Tongue (tissue), 3 donors: ENCODE results near the gene LRRC26. TPM values are rescaled to one million over a fixed set of nuclear protein-coding genes. Genes with fewer than 3 reads are reported as not detected.
"Not testable (repeated sequence)": the region's sequence is repeated elsewhere in the genome, so short reads cannot be mapped to it uniquely, and the experiment has no call there.

ENCODE experiments used
- DNase-seq: peaks from one replicate; pipeline ENCODE4 v3.0.0-alpha.2; 2015
- small RNA-seq: library from RNA; depleted of rRNA; stranded (forward); fragments of <200 nt; gene quantifications from one replicate; pipeline ENCODE3, GENCODE V24; 2014; ENCODE audit warnings: low replicate concordance
- total RNA-seq: library from RNA; depleted of rRNA; stranded (reverse); fragments of >200 nt; gene quantifications from one replicate; pipeline ENCODE4 v1.2.3, GENCODE V29; 2014

The LRRC26 gene
- total RNA-seq, 1 donor from 2014 or later = 18.9 TPM

DNA sequence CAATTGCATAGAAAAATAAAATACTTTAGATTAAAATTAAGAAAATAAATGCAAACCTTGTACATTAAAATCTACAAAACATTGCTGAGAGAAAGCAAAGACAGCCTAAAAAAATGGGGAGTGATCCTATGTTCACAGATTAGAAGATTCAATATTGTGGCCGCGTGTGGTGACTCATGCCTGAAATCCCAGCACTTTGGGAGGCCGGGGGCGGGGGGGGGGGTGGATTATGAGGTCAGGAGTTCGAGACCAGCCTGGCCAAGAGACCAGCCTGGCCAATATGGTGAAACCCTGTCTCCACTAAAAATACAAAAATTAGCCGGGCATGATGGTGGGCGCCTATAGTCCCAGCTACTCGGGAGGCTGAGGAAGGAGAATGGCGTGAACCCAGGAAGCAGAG lies 34.7 kb downstream of the LRRC26 start:
- not testable (repeated sequence) for DNase-seq

DNA sequence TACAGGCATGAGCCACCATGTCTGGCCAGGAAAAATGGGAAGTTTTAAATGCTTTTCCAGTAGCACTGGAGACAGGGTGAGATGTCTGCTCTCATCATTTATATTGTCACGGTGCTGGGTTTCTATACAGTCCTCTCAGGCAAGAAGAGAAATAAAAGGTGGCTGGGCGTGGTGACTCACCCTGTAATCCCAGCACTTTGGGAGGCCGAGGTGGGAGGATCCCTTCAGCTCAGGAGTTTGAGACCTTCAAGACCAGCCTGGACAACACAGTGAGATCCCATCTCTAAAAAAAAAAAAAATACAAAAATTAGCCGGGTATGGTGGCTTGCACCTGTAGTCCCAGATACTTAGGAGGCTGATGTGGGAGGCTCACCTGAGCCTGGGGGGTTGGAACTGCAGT lies 35.7 kb downstream of the LRRC26 start:
- DNase-seq = no peak

DNA sequence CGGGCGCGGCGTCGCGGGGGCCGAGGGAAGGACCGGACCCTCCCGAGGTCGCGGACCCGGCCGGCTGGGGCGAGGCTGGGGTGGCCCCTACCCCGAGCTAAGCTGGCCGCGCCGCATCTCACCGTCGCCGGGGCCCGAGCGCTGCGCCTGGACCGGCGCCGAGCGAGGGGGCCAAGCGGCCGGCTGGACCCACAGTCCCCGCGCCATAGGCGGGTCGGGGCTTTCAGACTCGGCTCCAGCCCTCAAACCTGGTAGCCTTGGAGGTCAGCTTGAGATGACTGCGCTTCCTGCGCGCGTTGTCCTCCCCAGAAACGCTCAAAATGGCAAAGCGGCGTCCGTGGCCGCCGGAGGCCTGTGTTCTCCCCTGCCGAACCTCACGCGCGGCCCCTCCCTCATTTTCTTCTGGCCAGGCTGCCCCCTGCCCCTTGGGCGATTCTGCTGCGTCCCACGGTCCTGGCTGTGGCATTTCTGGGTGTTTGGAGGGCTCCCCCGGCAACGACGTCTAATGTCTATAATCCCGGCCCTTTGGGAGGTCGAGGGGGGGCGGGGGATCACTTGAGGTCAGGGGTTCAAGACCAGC lies 39.6 kb downstream of the LRRC26 start:
- DNase-seq = no peak

DNA sequence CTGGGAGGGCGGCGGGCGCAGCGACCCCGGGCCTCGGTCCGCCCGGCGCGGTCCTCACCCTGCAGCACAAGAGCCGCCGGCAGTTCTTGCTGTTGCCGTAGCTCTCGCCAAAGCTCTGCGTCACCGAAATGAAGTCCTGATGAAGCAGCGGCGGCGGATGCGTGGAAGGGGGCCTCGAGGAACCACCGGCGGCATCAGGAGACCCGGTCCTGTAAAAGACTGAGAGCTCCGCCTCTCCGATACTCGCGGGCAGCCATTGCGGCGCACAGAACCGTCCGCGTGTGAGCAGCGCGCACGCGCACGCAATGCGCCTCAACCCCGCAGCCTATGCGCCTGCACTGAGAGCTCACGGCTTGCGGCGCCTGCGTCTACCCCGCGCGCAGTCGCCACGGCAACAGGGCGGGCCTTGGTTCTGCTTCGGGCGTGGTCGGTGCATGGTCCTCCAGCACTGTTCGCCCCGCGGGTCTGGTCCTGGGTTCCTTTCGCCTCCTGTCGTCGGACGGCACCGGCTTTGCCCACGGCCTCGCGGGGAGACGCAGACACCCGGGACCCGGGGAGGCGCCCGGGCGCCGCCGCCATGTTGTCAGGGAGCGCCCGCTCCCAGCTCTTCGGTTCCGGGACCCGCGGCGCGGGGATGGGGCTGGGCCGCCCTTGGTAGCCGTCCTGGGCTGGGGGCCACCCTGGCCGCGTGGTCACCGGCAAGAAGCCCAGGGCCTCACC lies 40.2 kb downstream of the LRRC26 start:
- peak; percentile 95 for DNase-seq

DNA sequence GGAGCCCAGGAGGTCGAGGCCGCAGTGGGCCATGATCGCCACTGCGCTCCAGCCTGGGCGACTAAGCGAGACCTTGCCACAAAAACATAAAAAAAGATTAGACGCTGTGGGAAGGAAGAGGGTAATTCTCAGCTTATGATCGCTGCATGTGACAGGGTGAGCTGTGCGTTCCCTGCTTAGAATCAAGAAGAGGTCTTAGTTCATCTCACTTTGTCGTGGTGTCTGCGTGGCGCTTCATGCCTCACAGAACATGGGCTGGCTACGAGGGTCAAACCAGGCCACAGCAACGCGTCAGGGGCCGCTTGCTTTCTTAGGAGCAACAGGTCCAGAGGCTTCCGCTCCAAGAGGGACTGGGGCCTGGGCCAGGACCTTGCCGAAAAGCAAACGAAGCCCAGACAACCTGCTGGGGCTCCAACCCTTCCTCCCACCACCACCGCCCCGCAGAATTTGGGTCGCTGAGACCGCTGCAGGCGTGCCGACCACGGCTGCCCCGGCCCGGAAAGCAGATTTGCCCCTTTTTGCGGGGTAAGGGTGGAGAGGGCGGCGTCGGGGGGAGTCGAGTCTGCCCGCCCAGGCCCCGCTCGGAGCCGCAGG lies 40.9 kb downstream of the LRRC26 start:
- no peak for DNase-seq

DNA sequence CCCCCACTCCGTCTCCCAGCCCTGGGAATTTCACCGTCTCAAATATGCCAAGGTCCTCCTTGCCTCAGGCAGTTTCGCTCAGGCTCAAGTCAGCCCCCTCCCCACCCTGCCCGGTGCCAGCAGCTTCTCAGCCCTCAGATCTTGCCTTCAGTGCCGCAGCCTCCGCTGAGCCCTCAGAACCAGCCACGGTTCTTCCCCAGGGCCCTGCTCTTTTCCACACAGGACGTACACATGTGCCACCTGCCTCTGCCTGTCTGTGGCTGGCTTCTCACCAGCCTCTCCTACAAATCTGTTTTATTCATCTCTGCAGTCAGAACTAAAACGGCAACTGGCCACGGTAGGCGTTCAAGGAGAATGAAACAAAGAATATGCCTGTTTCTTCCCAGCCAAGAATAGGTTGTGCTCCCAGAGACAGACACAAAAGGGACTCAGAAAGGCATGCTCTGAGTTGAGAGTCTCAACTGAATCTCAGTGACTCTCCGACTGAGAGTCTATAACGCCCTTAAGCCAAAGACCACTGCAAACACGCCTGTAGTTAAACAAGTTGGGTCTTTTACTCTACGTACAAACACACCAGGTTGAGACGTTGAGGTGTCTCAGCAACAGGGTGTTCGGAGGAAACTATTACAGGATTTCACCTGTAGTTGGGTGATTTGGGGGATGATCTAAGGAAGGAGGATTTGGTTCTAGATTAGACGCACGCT lies 41.5 kb downstream of the LRRC26 start:
- DNase-seq = peak; percentile 73

DNA sequence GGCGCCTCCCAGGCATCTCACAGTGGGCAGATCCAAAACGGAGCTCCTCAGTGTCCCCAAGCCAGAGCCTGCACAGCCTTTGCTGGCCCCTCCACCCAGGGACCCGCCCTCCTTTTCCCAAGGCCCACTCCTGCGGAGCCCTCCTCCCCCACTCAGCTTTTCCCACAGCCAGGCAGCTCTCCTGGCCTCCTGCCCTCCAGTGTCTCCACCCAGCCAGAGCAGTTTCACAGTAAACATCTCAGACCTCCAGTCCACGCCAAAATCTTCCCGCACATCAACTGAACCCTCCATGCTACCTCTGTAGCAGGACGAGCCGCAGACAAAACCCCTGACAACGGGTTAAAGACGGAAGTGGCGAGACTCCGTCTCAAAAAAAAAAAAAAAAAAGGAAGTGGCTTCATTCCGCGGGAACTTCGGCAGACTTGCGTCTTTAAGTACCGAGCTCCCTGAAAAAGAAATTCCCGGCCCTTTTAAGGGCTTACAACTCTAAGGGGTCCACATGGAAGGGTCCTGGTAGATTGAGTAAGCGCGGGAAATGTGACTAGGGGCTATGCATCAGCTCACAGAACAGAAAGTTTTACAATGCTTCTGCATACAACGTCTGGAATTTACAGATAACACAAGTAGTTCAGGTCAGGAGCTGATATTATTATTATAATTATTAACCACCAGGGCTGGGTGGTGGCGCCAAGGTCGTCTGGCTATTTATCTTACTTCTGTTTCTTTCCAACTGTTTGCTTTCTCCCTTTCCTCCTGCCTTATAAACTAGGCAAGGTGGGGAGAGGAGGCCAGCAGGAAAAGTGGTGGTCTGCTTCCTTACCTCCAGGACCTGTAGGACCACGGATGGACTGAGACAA lies 42.3 kb downstream of the LRRC26 start:
- no peak for DNase-seq

DNA sequence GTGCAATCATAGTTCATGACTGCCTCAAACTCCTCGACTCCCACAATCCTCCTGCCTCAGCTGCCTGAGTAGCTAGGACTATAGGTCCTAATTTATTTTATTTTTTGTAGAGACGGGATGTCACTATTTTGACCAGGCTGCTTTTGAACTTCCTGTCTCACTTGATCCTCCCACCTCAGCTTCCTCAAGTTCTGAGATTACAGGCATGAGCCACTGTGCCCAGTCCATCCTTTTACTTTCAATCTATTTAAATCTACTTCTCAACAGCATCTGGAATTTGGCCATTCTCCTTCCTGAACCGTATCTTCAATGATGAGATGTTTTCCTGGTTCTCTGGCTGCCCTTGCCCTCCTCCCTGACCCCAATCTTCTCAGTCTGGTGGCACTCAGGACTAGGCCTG lies 43.1 kb downstream of the LRRC26 start:
- DNase-seq = no peak

DNA sequence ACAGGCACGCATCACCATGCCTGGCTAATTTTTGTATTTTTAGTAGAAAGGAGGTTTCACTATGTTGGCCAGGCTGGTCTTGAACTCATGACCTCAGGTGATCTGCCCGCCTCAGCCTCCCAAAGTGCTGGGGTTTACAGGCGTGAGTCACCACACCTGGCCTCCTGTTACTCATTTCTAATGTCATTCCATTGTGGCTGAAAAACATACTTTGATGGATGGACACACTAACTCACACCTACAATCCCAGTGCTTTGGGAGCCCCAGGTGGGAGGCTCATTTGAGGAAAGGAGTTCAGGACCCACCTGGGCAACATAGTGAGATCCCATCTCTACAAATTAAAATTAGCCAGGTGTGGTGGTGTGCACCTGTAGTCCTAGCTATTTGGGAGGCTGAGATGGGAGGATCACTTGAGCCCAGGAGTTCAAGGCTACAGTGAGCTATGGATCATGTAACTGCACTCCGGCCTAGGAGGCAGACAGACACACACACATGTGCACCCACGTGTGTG lies 45.8 kb downstream of the LRRC26 start:
- DNase-seq = not testable (repeated sequence)

DNA sequence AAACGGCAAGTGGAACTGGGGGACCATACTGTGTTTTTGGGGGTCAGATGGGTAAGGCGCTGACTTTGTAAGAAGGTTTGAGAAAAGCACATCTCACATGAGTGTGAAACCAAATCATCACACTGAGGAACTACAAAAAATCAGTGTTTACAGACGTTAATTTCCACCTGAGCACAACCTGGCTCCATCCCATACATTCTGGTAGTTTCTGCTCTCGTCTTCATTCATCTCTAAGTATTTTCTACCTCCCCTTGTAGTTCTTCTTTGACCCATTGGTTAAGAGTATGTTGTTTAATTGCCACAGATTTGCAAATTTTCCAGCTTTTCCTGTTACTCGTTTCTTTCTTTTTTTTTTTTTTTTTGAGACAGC lies 46.4 kb downstream of the LRRC26 start:
- no peak for DNase-seq

DNA sequence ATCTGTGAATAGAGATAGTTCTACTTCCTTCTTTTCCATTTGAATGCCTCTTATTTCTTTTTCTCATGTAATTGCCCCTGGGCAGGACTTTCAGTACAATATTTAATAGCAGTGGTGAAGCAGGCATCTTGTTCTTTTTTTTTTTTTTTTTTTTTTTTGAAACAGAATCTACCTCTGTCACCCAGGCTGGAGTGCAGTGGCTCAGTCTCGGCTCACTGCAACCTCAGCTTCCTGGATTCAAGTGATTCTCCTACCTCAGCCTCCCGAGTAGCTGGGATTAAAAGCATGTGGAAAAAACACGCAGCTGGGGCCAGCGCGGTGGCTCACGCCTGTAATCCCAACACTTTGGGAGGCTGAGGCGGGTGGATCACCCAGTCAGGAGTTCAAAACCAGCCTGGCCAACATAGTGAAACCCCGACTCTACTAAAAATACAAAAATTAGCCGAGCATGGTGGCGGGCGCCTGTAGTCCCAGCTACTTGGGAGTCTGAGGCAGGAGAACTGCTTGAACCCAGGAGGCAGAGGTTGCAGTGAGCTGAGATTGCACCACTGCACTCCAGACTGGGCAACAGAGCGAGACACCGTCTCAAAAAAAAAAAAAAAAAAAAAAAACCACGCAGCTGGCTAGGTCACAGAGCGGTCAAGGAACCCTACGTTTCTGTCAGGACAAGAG lies 46.9 kb downstream of the LRRC26 start:
- not testable (repeated sequence) for DNase-seq

DNA sequence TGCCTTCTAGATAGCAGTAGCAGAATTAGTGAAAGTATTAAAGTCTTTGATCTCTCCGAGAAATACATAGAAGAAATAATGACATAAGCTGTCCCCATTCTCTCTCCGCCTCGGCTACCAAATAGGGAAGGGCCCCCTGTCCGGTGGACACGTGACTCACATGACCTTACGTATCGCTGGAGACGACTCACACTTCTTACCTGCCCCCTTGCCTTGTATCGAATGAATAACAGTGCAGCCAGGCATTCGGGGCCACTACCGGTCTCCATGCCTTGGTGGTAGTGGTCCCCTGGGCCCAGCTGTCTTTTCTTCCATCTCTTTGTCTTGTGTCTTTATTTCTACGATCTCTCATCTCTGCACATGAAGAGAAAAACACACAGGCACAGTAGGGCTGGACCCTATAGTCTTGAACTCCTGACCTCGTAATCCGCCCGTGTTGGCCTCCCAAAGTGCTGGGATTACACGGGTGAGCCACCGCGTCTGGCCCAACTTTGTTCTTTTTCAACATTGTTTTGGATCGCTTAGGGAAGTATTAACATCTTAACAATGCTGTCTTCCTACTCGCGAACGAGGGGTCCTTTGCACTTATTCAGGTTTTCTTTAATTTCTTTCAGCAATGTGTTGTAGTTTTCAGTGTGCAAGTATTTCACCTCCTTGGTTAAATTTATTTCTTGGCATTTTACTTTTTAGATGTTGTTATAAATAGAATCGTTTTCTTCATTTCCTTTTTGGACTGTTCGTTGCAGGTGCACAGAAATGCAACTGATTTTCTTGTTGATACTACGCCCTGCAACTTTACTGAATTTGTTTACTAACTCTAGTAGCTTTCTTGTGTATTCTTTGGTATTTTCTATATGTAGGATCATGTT lies 47.7 kb downstream of the LRRC26 start:
- not testable (repeated sequence) for DNase-seq

Small RNA genes lying within 50 kb of the gene (small RNA-seq; reads per million reads assigned to genes)
- gene MIR3621 = not detected

Other genes starting within 250 kb of the LRRC26 start
- gene FBXW5, start 225.3 kb downstream of the LRRC26 start, total RNA-seq = 95.9 TPM
- 1.4 TPM for gene C8G, start 224.8 kb downstream of the LRRC26 start, total RNA-seq
- gene LCN12, start 217.8 kb downstream of the LRRC26 start, total RNA-seq = 0.82 TPM
- gene PTGDS, start 192.5 kb downstream of the LRRC26 start, total RNA-seq = 10.2 TPM
- gene LCNL1, start 187.1 kb downstream of the LRRC26 start, total RNA-seq = 0.31 TPM
- gene PAXX, start 177.6 kb downstream of the LRRC26 start, total RNA-seq = 21.7 TPM
- gene CLIC3, start 173.5 kb downstream of the LRRC26 start, total RNA-seq = 4.9 TPM
- gene ABCA2, start 141.8 kb downstream of the LRRC26 start, total RNA-seq = 16.6 TPM
- 0.10 TPM for gene FUT7, start 138.0 kb downstream of the LRRC26 start, total RNA-seq
- gene NPDC1, start 123.9 kb downstream of the LRRC26 start, total RNA-seq = 27.0 TPM
- gene ENTPD2, start 116.0 kb downstream of the LRRC26 start, total RNA-seq = 7.3 TPM
- 5.6 TPM for gene SAPCD2, start 99.5 kb downstream of the LRRC26 start, total RNA-seq
- 3.2 TPM for gene UAP1L1, start 92.5 kb downstream of the LRRC26 start, total RNA-seq
- 59.5 TPM for gene MAN1B1, start 83.1 kb downstream of the LRRC26 start, total RNA-seq
- 22.8 TPM for gene DPP7, start 55.3 kb downstream of the LRRC26 start, total RNA-seq
- gene GRIN1, start 30.9 kb downstream of the LRRC26 start, total RNA-seq = 1.1 TPM
- not detected for gene TMEM210, start 2.0 kb upstream of the LRRC26 start, total RNA-seq
- 29.8 TPM for gene ANAPC2, start 18.5 kb upstream of the LRRC26 start, total RNA-seq
- gene SSNA1, start 18.6 kb upstream of the LRRC26 start, total RNA-seq = 57.3 TPM
- gene TPRN, start 30.7 kb upstream of the LRRC26 start, total RNA-seq = 5.7 TPM
- gene TMEM203, start 35.6 kb upstream of the LRRC26 start, total RNA-seq = 38.3 TPM
- 3.0 TPM for gene NDOR1, start 35.6 kb upstream of the LRRC26 start, total RNA-seq
- not detected for gene RNF208, start 52.2 kb upstream of the LRRC26 start, total RNA-seq
- 3.3 TPM for gene CYSRT1, start 55.1 kb upstream of the LRRC26 start, total RNA-seq
- not detected for gene RNF224, start 57.5 kb upstream of the LRRC26 start, total RNA-seq
- gene SLC34A3, start 60.9 kb upstream of the LRRC26 start, total RNA-seq = not detected
- gene TUBB4B, start 71.2 kb upstream of the LRRC26 start, total RNA-seq = 172 TPM
- gene STPG3, start 81.2 kb upstream of the LRRC26 start, total RNA-seq = not detected
- gene NELFB, start 85.3 kb upstream of the LRRC26 start, total RNA-seq = 50.9 TPM
- 5.4 TPM for gene TOR4A, start 107.7 kb upstream of the LRRC26 start, total RNA-seq
- gene NRARP, start 132.2 kb upstream of the LRRC26 start, total RNA-seq = 18.8 TPM